ENCODE results near the gene CHST8. TPM values are rescaled to one million over a fixed set of nuclear protein-coding genes. Genes with fewer than 3 reads are reported as not detected.

Gene CHST8
- total RNA-seq, 2 donors from 2014 or later, result 1.6 to 3.8 TPM

- no peak overlapping the region for H3K9ac ChIP-seq (ENCODE audit: extremely low read depth, low read length, poor library complexity, severe bottlenecking)
- Mint-ChIP-seq H3K36me3 (ENCODE audit: low read depth) (peaks cover 58% of the 10 kb centered on the region), H3K9me3 (no peaks in the 10 kb centered on the region), H3K27ac (no peak overlapping the region), H3K4me3 (no peak overlapping the region), H3K27me3 (ENCODE audit: insufficient read depth) (no peaks in the 10 kb centered on the region), H3K4me1 (peaks cover 30% of the 10 kb centered on the region)
- H3K4me1 ChIP-seq (ENCODE audit: control insufficient read depth, insufficient read depth, low read length), result peaks cover 24% of the 10 kb centered on the region
- TF ChIP-seq CTCF (conservative IDR thresholded peaks at IDR 0.05), result peak; percentile 30
- no peak for DNase-seq
- no peaks in the 10 kb centered on the region for H3K9me3 ChIP-seq (ENCODE audit: control insufficient read depth, low read length)
- 88 to 100% methylated on average over 3 to 5 of the region's 5 CpGs for WGBS, 2 experiments (ENCODE audit: insufficient coverage in 1 of 2, insufficient read length in 1 of 2)
- no peak overlapping the region for H3K4me3 ChIP-seq (ENCODE audit: low read length)
- no peaks in the 10 kb centered on the region for H3K27me3 ChIP-seq (ENCODE audit: control insufficient read depth, insufficient read depth, low read length, poor library complexity, severe bottlenecking)
- H3K27ac ChIP-seq (ENCODE audit: low read depth, low read length), result no peak overlapping the region
- H3K36me3 ChIP-seq (ENCODE audit: control insufficient read depth, insufficient read depth, low read length), result peaks cover 71% of the 10 kb centered on the region
These were observed 179.7 kb downstream of the CHST8 start for GRCh38 chr19:33801411-33801810.

GRCh38 chr19:33802001-33802400, 180.2 kb downstream of the CHST8 start:
- Mint-ChIP-seq H3K36me3 (ENCODE audit: low read depth) (peaks cover 64% of the 10 kb centered on the region), H3K4me3 (no peak overlapping the region), H3K27ac (no peak overlapping the region)

GRCh38 chr19:33802801-33803200, 181.0 kb downstream of the CHST8 start:
- peaks cover 30% of the 10 kb centered on the region for H3K4me1 Mint-ChIP-seq
- no peaks in the 10 kb centered on the region for H3K9me3 ChIP-seq (ENCODE audit: control insufficient read depth, low read length)
- no peak overlapping the region for H3K4me3 ChIP-seq (ENCODE audit: low read length)
- no peak overlapping the region for H3K9ac ChIP-seq (ENCODE audit: extremely low read depth, low read length, poor library complexity, severe bottlenecking)
- DNase-seq, result no peak
- WGBS, 2 experiments (ENCODE audit: insufficient coverage in 1 of 2, insufficient read length in 1 of 2), result 100% methylated on average over 1 of the region's 1 CpG; no CpG with 5 or more reads in 1 of the 2 experiments
- peaks cover 68% of the 10 kb centered on the region for H3K36me3 Mint-ChIP-seq (ENCODE audit: low read depth)
- H3K4me1 ChIP-seq (ENCODE audit: control insufficient read depth, insufficient read depth, low read length), result peaks cover 24% of the 10 kb centered on the region
- no peak overlapping the region for H3K27ac ChIP-seq (ENCODE audit: low read depth, low read length)
- peaks cover 85% of the 10 kb centered on the region for H3K36me3 ChIP-seq (ENCODE audit: control insufficient read depth, insufficient read depth, low read length)
- H3K27ac Mint-ChIP-seq, result no peak overlapping the region
- no peaks in the 10 kb centered on the region for H3K27me3 Mint-ChIP-seq (ENCODE audit: insufficient read depth)
- no peaks in the 10 kb centered on the region for H3K9me3 Mint-ChIP-seq
- no peak overlapping the region for H3K4me3 Mint-ChIP-seq
- no peak for TF ChIP-seq CTCF (conservative IDR thresholded peaks at IDR 0.05)
- no peaks in the 10 kb centered on the region for H3K27me3 ChIP-seq (ENCODE audit: control insufficient read depth, insufficient read depth, low read length, poor library complexity, severe bottlenecking)

More at GRCh38 chr19:33802001-33802400, 180.2 kb downstream of the CHST8 start:
- Histone ChIP-seq H3K4me1 (ENCODE audit: control insufficient read depth, insufficient read depth, low read length) (peaks cover 24% of the 10 kb centered on the region), H3K4me3 (ENCODE audit: low read length) (no peak overlapping the region), H3K9ac (ENCODE audit: extremely low read depth, low read length, poor library complexity, severe bottlenecking) (no peak overlapping the region), H3K36me3 (ENCODE audit: control insufficient read depth, insufficient read depth, low read length) (peaks cover 77% of the 10 kb centered on the region), H3K9me3 (ENCODE audit: control insufficient read depth, low read length) (no peaks in the 10 kb centered on the region), H3K27ac (ENCODE audit: low read depth, low read length) (no peak overlapping the region), H3K27me3 (ENCODE audit: control insufficient read depth, insufficient read depth, low read length, poor library complexity, severe bottlenecking) (no peaks in the 10 kb centered on the region)
- no peak for DNase-seq
- Mint-ChIP-seq H3K27me3 (ENCODE audit: insufficient read depth) (no peaks in the 10 kb centered on the region), H3K4me1 (peaks cover 30% of the 10 kb centered on the region), H3K9me3 (no peaks in the 10 kb centered on the region)
- WGBS, 2 experiments (ENCODE audit: insufficient coverage in 1 of 2, insufficient read length in 1 of 2), result 95 to 96% methylated on average over 8 to 10 of the region's 10 CpGs
- TF ChIP-seq CTCF (conservative IDR thresholded peaks at IDR 0.05), result no peak

Measured in endodermal cell (in vitro differentiated cells).